BLaER1 treated with 17β-estradiol and CSF1 and Interleukin-3, amounts not matched to agents 10 nM and 100 nM (cell line): ENCODE results near the gene DMRT3.

Experiments
- H3K27ac ChIP-seq, 11 experiments: shearing (Covaris generic); formaldehyde crosslinking; 2 replicates each; pipeline ENCODE4 v1.8.1; 2022
- H3K27me3 ChIP-seq, 11 experiments: shearing (Covaris generic); formaldehyde crosslinking; 2 replicates each; pipeline ENCODE4 v1.8.1; 2022
- H3K36me3 ChIP-seq, 11 experiments: shearing (Covaris generic); formaldehyde crosslinking; 2 replicates each; pipeline ENCODE4 v1.8.1; 2022
- H3K4me1 ChIP-seq, 10 experiments: shearing (Covaris generic); formaldehyde crosslinking; 2 replicates each; pipeline ENCODE4 v1.8.1; 2022
- H3K4me2 ChIP-seq, 11 experiments: shearing (Covaris generic); formaldehyde crosslinking; 2 replicates each; pipeline ENCODE4 v1.8.1; 2022
- H3K4me3 ChIP-seq, 10 experiments: shearing (Covaris generic); formaldehyde crosslinking; 2 replicates each; pipeline ENCODE4 v1.8.1; 2022
- H3K9ac ChIP-seq, 11 experiments: shearing (Covaris generic); formaldehyde crosslinking; 2 replicates each; pipeline ENCODE4 v1.8.1; 2022
- H3K9me3 ChIP-seq, 11 experiments: shearing (Covaris generic); formaldehyde crosslinking; replicated peaks in 1 of 11; 2 replicates each; pipeline ENCODE4 v1.8.1; 2022
- H4K20me1 ChIP-seq, 11 experiments: shearing (Covaris generic); formaldehyde crosslinking; 2 replicates each; pipeline ENCODE4 v1.8.1; 2022
- Cebpa-rat ChIP-seq, 11 experiments: shearing (Covaris generic); IDR thresholded peaks; 2 replicates each; pipeline ENCODE4 v1.8.1; 2022

DMRT3 gene

GRCh38 chr9:974031-974995 lies 2.1 kb upstream of the DMRT3 start:
- H4K20me1 ChIP-seq: no peaks in the 10 kb centered on the region
- no peak overlapping the region for H3K4me3 ChIP-seq

GRCh38 chr9:974996-975739 lies 1.3 kb upstream of the DMRT3 start:
- no peaks in the 10 kb centered on the region for H4K20me1 ChIP-seq
- H3K36me3 ChIP-seq: no peaks in the 10 kb centered on the region; a peak in 1 of 22 replicates
- no peak for TF ChIP-seq Cebpa-rat (IDR thresholded peaks at IDR 0.05)
- H3K4me3 ChIP-seq: no peak overlapping the region
- no peaks in the 10 kb centered on the region for H3K4me1 ChIP-seq
- no peak overlapping the region for H3K9ac ChIP-seq
- H3K9me3 ChIP-seq: peaks cover 76 to 91% (median 83%) of the 10 kb centered on the region in 11 experiments
- H3K27me3 ChIP-seq: peaks cover 66 to 85% (median 78%) of the 10 kb centered on the region in 11 experiments
- no peak overlapping the region for H3K27ac ChIP-seq
- H3K4me2 ChIP-seq: no peak overlapping the region

More at GRCh38 chr9:974031-974995, 2.1 kb upstream of the DMRT3 start:
- Histone ChIP-seq H3K9me3 (peaks cover 84 to 95% (median 90%) of the 10 kb centered on the region in 11 experiments), H3K27me3 (peaks cover 57 to 82% (median 72%) of the 10 kb centered on the region in 11 experiments), H3K4me2 (no peak overlapping the region), H3K9ac (no peak overlapping the region), H3K27ac (no peak overlapping the region), H3K36me3 (no peaks in the 10 kb centered on the region; a peak in 1 of 22 replicates), H3K4me1 (no peaks in the 10 kb centered on the region)
- no peak for TF ChIP-seq Cebpa-rat (IDR thresholded peaks at IDR 0.05)

DNA sequence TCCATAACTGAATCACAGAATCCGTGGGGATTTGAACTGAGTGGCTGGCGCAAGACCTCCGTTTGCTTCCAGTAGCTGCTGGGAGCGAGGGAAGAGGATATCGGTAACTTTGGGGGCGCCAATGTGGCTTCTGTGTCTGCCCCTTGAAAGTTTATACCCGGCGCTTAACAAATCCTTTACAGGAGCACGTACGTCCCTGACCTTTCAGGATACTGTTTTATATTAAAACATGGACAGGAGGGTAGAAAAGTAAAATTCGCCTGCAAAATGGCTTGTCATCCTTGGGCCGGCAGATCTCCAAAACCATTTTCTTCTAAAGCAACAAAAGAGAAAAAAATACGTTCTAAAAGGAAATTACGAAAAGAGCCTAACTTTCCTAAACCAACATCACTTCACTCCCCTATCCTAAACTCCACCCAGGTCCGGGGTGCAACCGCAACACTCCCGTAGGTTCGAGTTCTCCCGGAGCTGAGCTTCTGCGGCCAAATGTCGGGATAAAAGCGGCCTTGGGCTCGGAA lies 656 bp upstream of the DMRT3 start:
- Histone ChIP-seq H3K27ac (no peak overlapping the region), H3K36me3 (no peaks in the 10 kb centered on the region; a peak in 1 of 22 replicates), H4K20me1 (no peaks in the 10 kb centered on the region), H3K9me3 (peaks cover 70 to 85% (median 77%) of the 10 kb centered on the region in 11 experiments), H3K27me3 (peaks cover 69 to 86% (median 82%) of the 10 kb centered on the region in 11 experiments), H3K4me3 (no peak overlapping the region), H3K4me2 (no peak overlapping the region), H3K9ac (no peak overlapping the region), H3K4me1 (0 out of 20 replicates have a peak, but pooled peaks cover 0 to under 1% (median 0%) of the 10 kb centered on the region in 10 experiments)
- no peak for TF ChIP-seq Cebpa-rat (IDR thresholded peaks at IDR 0.05)

- Histone ChIP-seq H3K27me3 (peaks cover 83 to 99% (median 96%) of the 10 kb centered on the region in 11 experiments), H3K27ac (no peak overlapping the region), H3K9me3 (peaks cover 56 to 71% (median 64%) of the 10 kb centered on the region in 11 experiments), H3K4me1 (0 out of 20 replicates have a peak, but pooled peaks cover 0 to 3% (median 0%) of the 10 kb centered on the region in 10 experiments), H3K4me3 (no peak overlapping the region), H4K20me1 (no peaks in the 10 kb centered on the region), H3K4me2 (no peak overlapping the region), H3K9ac (no peak overlapping the region), H3K36me3 (no peaks in the 10 kb centered on the region; a peak in 1 of 22 replicates)
- no peak for TF ChIP-seq Cebpa-rat (IDR thresholded peaks at IDR 0.05)
Observed at GRCh38 chr9:976943-977837, 735 bp downstream of the DMRT3 start.

DNA sequence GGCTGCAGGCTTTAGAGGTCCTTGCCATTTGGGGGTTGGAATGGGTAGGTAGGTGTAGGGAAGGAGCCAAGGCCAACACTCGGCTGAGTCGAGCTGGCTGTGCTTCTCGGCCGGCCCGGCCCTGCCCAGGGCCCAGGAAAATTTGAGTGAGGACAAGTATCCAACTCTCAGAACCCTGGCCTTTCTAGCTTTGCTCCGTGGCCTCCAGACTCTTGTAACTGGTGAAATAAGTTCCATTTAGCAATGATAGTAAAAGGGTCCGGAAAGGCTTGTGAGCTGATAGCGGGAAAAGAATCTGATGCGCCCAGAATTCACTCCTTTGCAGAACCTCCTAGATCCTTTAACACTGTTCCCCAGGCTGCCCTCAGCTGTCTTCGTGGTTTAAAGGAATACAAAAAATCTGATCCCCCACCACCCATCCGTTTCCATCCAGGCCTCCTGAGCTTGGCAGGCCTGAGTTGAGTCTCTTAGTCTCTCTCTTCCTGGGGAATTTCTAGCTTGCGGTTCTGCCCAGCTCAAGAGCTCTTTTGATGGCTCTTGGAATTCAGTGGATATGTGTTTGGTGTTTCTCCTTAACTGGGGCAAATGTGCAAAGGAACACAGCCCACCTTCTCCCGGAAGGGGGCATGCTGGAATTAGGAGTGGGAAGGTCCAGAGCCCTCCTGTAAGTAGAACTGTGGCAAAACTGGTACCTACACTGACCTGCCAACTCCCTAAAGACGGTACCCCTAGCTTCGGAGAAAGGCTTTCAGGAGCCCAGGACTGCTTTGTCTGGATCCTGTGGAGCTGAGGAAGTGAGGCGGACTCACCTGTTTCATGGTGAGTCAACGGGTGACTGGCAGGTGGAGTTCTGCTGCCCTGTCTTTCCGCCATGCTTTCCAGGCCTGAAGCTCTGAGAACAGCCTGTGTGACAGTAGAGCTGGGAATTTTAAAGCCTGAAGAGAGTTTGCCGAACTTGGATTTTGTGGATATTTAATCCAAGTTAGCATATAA lies 1.7 kb downstream of the DMRT3 start:
- TF ChIP-seq Cebpa-rat (IDR thresholded peaks at IDR 0.05): no peak
- no peaks in the 10 kb centered on the region for H4K20me1 ChIP-seq
- no peak overlapping the region for H3K9ac ChIP-seq
- H3K4me3 ChIP-seq: no peak overlapping the region
- H3K4me2 ChIP-seq: no peak overlapping the region
- H3K4me1 ChIP-seq: 0 out of 20 replicates have a peak, but pooled peaks cover 0 to 3% (median 0%) of the 10 kb centered on the region in 10 experiments
- H3K9me3 ChIP-seq: peaks cover 47 to 62% (median 54%) of the 10 kb centered on the region in 11 experiments
- H3K27me3 ChIP-seq: peaks cover 91 to 99% (median 97%) of the 10 kb centered on the region in 11 experiments
- H3K36me3 ChIP-seq: no peaks in the 10 kb centered on the region
- H3K27ac ChIP-seq: no peak overlapping the region

- Histone ChIP-seq H3K9me3 (peaks cover 28 to 43% (median 36%) of the 10 kb centered on the region in 11 experiments), H4K20me1 (no peaks in the 10 kb centered on the region), H3K9ac (no peak overlapping the region), H3K27ac (no peak overlapping the region), H3K4me2 (no peak overlapping the region), H3K4me1 (0 out of 20 replicates have a peak, but pooled peaks cover 0 to 3% (median 0%) of the 10 kb centered on the region in 10 experiments), H3K27me3 (peaks cover 77 to 86% (median 78%) of the 10 kb centered on the region in 11 experiments), H3K36me3 (no peaks in the 10 kb centered on the region), H3K4me3 (no peak overlapping the region)
- no peak for TF ChIP-seq Cebpa-rat (IDR thresholded peaks at IDR 0.05)
Observed at GRCh38 chr9:979983-980382, 3.5 kb downstream of the DMRT3 start.

- Histone ChIP-seq H3K36me3 (no peaks in the 10 kb centered on the region), H3K4me3 (no peak overlapping the region), H3K9ac (no peak overlapping the region), H3K27ac (no peak overlapping the region), H3K4me1 (0 out of 20 replicates have a peak, but pooled peaks cover 0 to 3% (median 0%) of the 10 kb centered on the region in 10 experiments), H4K20me1 (no peaks in the 10 kb centered on the region), H3K9me3 (peaks cover 22 to 37% (median 29%) of the 10 kb centered on the region in 11 experiments), H3K27me3 (peaks cover 70 to 79% (median 72%) of the 10 kb centered on the region in 11 experiments), H3K4me2 (no peak overlapping the region)
- no peak for TF ChIP-seq Cebpa-rat (IDR thresholded peaks at IDR 0.05)
Observed at GRCh38 chr9:980640-981039, 4.2 kb downstream of the DMRT3 start.
